ENCODE data around the gene RGPD5. TPM values are rescaled to one million over a fixed set of nuclear protein-coding genes. Genes with fewer than 3 reads are reported as not detected.

Gene RGPD5
- 22.0 and 23.9 TPM in 2 replicates for total RNA-seq

DNA sequence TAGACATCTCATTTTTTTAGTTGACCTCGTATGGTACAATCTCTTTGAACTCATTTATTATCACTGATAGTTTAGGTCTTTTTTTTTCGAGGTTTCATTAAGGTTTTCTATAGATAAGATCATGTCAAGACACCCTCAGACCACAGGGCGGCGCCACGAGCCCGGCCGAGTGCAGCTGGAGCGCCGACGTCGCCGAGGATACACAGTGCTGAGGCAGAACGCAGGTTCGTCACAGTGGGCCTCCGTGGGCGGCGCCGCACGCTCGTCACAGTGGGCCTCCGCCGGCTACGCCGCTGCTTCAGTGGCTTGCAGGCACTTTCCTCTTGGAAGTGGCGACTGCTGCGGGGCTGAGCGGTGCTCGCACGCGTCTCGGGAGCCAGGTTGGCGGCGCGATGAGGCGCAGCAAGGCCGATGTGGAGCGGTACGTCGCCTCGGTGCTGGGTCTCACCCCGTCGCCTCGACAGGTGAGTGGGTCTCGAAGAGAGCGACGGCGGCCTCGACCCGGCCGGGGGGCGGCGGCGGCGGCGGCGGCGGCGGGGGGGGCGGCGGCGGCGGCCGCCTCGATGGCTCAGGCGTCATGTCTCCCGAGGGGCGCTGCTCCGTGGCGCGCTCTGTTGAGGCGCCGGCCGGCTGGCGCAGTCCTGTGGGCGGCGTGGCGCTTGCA lies at the start of gene RGPD5:
Gene RGPD5, plus strand, starts transcription at position 232 of the 664 bp plus-strand sequence. Its CDS starts 161 bp downstream, at position 393.

DNA sequence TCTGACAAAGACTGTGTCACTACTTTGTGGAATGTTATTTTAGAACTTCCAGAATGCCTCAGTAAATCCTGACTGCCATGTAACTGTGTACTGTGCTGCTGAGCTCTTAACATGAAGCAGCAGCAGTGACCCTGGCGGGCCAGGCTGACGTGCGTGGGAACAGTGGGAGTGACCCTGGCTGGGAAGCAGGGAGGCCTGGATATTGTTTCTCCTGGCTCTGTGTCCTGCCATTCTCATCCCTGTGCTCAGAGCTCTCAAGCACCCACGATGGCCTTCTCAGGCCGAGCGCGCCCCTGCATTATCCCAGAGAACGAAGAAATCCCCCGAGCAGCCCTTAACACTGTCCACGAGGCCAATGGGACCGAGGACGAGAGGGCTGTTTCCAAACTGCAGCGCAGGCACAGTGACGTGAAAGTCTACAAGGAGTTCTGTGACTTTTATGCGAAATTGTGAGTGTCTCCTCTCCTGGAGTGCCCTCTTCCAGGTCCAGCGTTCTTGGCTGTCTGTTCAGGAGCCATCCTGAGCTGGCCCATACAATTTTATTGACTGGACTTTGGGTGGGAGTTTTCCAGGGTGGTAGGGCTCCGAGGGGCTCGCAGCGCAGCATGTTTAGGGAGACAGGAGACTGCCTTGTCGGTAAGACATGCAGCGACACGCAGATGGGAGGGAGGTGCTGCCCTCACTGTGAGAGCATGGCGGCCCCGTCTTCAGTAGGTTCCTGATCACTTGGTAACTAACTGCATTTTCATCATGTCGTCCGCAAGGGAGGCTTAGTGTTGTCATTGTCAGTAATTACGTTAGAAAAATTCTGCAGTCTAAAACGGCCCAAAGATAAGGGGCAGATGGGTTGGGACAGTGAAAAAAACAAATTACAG lies 104.6 kb downstream of the RGPD5 start, which contains the start of gene LIMS3:
Gene LIMS3, plus strand, starts transcription at position 227 of the 875 bp plus-strand sequence. Its CDS starts 41 bp downstream, at position 268.

Other genes with a start within 250 kb of the RGPD5 start
- gene SEPTIN10, start 180.3 kb upstream of the RGPD5 start, total RNA-seq, result 63.4 and 63.5 TPM in 2 replicates
- 5.4 and 6.5 TPM in 2 replicates for gene SOWAHC, start 179.9 kb upstream of the RGPD5 start, total RNA-seq
- gene LIMS3, start 104.4 kb downstream of the RGPD5 start, total RNA-seq, result 2.8 and 5.2 TPM in 2 replicates